Fibroblast of skin of back (primary cell): Measurements from ENCODE around the gene QRFP.
"Not testable (repeated sequence)": the region's sequence is repeated elsewhere in the genome, so short reads cannot be mapped to it uniquely, and the experiment has no call there.

Experiments used
- DNase-seq: peaks from one replicate; pipeline ENCODE4 v3.0.0-alpha.2; 2013

QRFP gene

GRCh38 chr9:130919559-130920145, 23.0 kb upstream of the QRFP start:
- DNase-seq = no peak

- DNase-seq = no peak
Observed at GRCh38 chr9:130918826-130919558, 22.4 kb upstream of the QRFP start.

DNA sequence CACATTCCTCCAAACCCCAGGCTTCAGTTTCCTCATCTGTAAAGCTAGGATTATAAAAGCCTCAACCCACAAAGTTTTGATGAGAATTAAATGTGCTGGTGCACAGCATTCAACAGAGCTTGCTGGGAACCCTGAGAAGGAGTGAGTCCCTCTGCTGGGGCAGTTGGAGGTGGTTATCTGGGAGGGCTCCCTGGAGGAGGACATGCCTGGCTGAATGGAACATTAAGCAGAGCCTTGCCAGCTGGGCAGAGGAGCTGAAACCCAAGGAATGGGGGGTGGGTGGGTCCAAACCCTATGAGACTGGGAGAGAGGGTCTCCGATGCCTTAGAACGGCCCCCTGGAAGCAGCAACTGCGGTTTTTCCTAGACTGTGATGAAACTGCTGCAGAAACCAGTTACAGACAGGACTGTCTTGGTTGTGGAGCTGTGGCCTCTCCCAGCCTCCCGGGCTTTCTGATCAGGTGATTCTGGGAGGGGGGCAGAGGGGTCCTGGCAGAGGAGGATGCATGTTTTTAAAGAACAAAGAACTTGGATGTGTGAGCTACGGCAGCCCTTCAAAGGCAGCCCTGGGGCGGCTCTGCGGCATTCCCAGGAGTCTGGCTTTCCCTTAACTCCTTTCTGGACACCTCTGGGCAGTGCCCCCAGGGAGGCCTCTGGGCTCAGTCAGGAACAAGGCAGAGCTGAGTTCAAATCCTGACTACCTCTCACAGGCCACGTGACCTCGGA, 21.7 kb upstream of the QRFP start:
- no peak for DNase-seq

DNA sequence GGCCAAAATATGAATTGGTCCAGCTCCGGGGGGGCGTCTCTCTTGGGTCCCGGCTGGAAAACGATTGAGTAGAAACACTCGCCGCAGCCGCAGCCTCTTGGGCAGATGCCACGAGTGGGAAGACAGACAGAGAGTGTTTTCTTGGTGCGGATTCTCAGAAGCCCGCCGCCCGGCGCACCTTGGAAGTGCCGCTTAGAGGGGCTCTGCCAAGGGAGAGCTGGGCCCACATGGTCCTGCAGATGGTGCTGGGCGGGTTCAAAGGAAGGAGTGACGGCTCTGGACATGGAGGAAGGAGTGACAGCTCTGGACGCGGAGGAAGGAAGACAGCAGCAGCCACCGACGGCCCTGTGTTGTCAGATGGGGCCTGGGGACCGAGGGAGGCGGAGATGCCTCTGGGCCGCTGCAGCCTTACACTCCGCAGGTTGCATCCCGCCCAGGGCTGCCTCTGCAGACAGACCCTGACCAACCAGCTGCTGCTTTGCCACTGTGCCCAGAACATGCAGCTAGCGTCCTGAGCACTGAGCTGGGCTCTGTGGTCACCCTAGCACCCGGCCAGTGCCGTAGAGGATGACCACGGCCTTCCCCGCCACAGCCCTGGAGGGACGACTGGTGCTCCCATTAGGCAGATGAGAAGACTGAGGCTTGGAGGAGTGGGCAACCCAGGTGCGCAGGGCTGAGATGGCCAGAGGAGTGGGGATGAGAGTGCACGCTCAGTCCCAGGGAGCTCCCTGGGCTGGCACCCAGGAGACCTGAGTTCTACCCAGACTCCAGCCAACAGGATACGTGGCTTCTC, 20.8 kb upstream of the QRFP start:
- DNase-seq = no peak

GRCh38 chr9:130915096-130915447, 18.5 kb upstream of the QRFP start:
- no peak for DNase-seq

- DNase-seq = no peak
Observed at GRCh38 chr9:130914417-130915095, 17.9 kb upstream of the QRFP start.

- no peak for DNase-seq
Observed at GRCh38 chr9:130913599-130914416, 17.2 kb upstream of the QRFP start.

DNA sequence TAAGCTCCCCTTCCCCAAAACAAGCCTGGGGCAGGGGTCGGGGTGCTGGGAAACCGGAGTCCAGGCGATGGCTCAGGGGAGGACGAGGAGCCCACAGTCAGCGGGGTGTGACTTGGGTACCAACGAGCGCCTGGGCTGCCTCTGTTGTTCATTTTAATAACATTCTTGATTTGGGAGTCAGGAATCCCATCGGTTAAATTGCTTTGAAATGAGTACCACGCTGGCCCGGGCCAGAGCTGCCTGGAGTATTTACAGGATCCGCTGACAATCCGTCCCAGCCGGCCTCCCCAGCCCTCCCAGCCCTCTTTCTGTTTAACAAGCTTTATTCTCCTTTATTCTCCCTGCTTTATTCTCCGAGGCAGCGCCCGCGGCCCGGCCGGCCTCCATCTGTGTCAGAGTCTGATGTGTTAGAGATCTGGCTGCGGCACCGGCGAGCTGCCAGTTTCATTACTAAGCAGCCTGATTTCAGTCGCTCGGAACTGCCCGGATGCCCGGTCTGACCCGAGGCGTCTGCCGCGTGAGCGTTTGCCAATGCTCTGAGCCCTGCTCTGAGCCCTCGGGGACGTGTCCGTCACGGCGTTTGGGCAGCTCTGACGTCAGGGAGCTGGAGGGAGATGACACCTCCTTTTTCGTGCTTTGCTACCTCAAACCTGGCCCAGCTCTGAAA, 16.5 kb upstream of the QRFP start:
- peak; percentile 56 for DNase-seq

GRCh38 chr9:130911254-130912049, 14.8 kb upstream of the QRFP start:
- DNase-seq = no peak

DNA sequence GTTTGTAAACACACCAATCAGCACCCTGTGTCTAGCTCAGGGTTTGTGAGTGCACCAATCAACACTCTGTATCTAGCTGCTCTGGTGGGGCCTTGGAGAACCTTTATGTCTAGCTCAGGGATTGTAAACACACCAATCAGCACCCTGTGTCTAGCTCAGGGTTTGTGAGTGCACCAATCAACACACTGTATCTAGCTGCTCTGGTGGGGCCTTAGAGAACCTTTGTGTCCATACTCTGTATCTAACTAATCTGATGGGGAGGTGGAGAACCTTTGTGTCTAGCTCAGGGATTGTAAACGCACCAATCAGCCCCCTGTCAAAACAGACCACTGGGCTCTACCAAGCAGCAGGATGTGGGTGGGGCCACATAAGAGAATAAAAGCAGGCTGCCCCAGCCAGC, 14.1 kb upstream of the QRFP start:
- not testable (repeated sequence) for DNase-seq

DNA sequence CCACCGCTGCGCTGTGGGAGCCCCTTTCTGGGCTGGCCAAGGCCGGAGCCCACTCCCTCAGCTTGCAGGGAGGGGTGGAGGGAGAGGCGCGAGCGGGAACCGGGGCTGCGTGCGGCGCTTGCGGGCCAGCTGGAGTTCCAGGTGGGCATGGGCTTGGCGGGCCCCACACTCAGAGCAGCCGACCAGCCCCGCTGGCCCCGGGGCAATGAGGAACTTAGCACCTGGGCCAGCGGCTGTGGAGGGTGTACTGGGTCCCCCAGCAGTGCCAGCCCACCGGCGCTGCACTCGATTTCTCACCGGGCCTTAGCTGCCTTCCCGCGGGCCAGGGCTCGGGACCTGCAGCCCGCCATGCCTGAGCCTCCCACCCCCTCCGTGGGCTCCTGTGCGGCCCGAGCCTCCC, 13.4 kb upstream of the QRFP start:
- DNase-seq = not testable (repeated sequence)

GRCh38 chr9:130908878-130909355, 12.3 kb upstream of the QRFP start:
- DNase-seq = no peak

DNA sequence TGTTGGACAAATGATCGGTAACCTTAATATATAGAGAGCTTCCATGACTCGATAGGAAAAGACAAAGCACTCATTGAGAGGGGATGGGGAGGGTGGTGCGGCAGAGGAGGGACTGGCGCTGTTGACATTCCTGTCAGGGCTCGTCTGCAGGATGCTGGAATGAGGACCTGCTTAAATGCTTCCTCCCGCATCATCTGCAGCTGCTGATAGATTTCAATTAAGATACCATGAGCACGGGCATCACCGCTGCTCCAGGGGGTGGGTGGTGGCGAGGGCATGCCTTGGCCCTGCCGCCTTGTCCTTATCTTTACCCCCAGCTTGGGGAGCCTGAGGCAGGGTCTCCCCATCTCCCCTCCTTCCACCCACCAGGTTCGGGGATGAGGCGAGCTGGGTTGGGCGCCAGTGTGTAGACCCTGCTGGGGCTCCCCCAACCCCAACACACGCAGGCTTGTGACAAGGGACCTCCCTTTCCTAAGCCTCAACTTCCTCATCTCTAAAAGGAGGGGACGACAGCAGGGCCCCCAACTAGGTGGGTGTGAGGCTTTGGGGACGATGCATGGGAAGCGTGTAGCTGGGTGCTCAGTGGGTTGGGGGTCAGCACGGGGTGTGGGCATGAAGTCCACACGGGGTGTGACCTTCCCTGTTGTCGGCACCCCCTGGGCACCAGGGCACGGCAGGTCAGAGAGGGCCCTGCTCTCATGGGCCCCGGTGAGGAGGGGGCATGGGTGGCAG, 11.7 kb upstream of the QRFP start:
- no peak for DNase-seq

DNA sequence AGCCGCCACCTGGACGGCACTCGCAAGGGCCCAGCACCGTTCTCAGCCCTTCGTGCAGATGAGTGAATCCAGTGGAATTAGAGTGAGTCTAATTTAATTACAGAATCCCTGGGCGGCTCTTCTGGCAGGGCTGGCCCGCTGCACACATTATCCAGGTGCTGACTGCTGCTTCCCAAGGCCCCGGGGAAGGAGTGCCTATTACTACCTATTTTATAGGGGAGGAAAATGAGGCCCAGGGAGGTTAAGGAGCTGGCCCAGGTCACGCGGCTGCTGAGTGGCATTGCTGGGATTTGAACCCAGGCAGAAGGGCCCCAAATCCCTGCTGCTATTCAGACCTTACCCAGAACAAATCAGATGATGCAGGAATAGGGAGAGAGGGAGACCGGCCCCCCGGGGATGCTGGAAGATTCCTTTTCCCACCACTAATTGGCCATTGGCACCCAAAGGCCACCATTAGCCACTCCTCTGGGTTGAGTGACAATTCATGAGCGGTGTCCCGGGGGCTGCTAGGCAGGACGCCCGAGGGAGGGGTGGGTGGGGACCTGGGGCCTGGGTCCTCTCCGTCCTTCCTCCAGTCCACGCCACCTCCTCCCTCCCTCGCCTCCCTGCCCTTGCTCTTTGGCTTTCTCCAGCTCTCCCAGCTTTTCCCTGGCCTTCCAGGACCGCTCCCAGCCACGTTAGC, 10.3 kb upstream of the QRFP start:
- DNase-seq = no peak

GRCh38 chr9:130905902-130906734, 9.5 kb upstream of the QRFP start:
- no peak for DNase-seq

- no peak for DNase-seq
Observed at GRCh38 chr9:130905125-130905901, 8.7 kb upstream of the QRFP start.
